GM21381 (cell line): ENCODE data around the gene CCDC197.

ENCODE experiments used
- ATAC-seq: cut with Tn5 transposase; IDR thresholded peaks from one replicate; pipeline ENCODE4 v1.9.1; 2021; ENCODE audit warnings: mild to moderate bottlenecking, moderate library complexity; ENCODE audit not compliant: unreplicated experiment

Gene CCDC197

DNA sequence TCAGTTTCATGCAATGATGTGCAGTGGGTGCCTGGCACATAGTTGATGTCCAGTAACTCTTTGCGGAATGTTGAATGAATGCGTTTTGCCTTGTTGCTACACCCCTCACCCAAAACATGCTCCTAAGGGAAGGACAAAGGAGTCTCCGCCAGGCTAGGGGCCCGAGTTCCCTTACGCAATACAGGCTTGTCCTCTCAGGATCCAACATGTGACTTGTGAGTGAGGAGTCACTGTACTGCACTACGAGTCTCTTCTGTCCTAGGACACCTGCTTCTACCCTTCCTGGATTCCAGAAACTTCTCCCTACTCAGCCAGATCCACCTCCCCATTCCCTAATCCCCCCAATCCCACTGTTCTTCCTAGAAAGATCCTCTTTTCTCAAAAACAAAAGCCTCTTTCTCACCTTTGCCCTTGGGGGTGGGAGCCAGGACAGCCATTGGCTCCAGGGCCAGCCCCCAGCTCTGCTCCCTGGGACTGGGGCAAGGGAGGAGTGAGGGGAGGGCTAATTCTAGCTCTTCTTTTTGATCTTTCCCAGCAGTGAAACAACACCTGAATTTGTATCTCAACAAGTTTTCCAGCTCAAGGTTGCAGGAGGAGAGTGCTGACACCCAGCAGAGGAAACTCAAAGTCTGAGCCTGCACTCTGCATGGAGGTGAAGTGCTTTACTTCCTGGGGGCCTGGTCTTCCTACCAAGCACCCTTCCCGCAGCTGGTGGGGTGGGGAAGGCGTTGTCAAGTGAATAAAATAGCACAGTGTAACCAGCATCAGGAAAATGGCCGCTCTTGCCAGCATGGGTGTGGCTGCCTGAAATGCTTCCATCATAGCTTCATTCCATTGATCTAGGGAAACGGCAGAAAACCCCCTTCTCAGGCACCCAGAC lies 25.7 kb downstream of the CCDC197 start:
- no peak for ATAC-seq

DNA sequence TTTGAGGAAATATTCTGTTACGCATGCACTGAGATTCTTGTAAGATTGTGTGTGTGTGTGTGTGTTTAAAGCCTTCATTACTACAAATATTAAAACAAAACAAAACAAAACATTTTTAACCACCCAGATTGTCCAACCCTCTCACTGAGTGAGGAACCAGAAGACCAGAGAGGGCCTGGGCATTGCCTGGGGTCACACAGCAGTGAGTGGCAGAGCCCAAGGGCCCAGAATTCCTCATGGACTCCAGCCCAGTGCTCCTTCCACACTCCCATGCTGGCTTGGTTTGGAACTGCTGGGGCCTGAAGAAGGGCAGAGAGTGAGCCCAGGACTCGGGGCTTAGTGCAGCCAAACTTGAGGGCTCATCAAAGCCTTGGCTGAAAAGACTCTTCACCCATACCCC lies 27.4 kb downstream of the CCDC197 start:
- no peak for ATAC-seq

DNA sequence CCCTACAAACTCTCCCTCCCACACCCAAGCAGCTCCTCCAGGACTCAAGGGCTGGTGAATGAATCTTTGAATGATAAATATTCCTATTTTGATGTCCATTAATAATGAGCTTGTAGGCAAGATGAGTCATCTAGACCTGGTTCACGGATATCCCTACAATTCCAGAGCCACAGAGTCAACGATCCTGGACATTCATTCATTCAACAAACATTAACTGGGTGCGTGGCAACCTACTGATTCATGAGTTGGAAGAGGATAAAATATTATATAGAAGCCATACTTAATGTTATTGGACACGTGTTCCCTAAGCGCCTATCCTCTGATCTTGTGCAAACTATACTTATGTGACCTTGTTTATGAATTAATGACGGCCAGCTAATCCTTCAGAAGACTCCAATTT lies 28.6 kb downstream of the CCDC197 start:
- ATAC-seq, result no peak

DNA sequence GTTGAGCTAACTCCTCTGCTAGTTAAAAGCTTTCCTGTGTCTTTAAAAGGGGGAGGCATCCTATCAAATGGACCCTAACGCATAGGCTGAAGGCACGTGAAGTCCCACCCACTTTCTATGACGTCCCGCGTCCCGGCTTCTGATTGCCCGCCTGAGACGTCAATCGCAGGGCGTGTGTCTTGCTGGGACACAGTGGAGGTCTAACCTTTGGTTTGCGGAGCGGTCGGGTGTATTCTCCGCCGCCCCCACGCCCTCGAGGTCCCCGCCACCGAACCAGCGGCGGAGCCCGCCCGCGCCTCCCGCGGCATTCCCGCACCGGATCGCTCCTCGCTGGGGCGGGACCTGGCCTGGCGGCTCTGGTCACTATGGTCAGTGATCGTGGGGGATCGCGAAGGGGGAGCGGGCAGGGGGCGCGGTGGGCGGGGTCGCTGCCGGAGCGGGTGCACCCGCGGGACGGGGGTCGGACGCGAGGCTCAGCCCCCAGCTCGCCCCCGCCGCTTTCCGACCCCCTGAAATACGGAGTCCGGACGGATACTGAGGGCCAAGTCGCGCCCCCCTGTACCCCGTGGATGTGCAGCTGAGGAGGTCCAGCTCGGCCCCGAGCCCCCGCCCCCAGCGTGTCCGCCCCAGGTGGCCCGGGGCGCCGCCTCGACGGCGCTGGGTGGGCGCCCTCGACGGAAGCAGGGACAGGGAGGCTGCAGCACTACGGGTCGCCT lies 29.2 kb downstream of the CCDC197 start, which contains the start of gene OTUB2:
Gene OTUB2, plus strand, starts transcription at position 168 of the 716 bp plus-strand sequence. Its CDS starts 198 bp downstream, at position 366.
- peak; percentile 100 for ATAC-seq

DNA sequence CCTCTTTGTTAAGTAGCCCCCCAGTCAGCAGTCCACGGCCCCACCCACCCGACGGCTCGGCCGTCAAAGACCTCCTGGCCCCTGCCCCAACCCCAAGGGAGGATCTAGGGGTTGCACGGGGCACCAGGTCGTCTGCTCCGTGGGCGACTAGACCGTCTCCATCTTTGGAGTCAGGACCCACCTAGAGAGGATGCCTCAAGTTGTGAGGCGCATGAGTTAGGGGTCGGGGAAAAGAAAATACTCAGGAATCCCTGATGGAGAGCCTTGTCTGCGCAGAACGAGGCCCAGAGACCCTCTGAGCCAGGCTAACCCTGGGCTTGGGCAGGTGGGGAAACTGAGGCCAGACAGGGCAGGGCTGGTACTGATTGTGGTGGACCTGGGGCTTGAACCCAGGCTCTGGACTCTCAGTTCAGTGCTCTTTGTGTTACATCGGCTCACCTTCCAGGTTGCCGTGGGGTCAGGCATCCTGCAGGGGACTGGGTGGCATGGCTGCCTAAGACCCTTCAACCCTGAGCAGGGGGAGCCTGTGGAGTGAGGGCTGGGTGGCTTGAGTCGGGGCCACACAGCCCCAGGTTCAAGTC lies 29.9 kb downstream of the CCDC197 start:
- no peak for ATAC-seq

DNA sequence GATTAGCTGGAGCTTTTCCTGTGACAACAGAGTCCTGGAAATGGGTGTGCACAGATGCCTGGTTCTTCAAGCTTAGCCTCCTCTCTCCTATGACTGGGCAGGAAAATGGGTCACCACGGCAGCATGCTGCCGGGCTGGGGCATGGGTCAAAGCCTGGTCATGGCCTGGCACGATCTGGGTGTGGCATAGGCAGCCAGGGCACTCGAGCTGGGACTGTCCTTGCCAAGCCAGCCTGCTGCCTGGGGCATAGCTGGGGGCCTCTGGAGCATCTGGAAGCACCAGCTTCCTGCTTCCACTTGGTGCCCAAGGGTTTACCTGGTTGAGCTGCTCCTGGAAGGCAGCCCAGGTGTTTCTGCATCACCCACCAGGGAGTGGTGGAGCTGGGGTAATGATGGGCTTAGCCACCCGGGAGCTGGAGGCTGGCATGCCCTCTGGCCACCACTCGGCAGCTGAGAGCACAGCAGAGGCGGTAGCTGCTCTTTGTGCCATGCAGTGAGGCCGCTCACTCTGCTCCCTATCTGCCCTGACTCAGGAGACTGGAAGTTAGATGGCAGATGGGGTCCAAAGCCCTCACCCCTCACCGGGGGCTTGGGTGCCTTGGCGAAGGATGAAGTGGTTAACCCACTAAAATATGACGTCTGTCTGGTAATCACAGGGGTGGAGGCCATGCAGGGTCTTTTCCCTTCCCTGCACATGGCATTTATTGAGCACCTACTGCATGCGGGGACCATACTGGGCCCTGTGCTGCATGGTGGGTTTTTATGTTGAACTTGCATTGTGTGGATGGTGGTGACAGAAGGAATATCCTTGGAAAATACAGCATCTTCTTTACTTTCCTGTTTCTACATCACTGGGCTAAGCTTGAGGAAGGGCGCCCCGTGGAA lies 30.7 kb downstream of the CCDC197 start:
- ATAC-seq, result no peak

DNA sequence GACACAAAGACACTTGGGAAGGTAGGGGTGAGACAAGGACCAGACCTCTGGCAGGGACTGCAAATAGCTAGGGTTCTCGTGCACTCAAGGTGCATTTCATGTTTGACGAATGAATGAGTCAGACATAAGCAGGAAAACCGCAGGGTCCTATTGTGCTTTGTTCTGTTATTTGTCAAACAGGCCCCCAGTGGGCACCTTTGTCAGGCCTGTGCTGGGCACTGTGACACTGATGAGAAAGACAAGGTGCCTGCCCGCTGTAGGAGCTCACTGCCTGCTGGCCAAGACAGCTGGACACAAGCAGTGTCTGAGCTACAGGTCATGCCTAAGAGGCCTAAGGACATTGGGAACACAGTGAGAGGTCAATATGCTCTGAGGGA lies 31.3 kb downstream of the CCDC197 start:
- no peak for ATAC-seq

DNA sequence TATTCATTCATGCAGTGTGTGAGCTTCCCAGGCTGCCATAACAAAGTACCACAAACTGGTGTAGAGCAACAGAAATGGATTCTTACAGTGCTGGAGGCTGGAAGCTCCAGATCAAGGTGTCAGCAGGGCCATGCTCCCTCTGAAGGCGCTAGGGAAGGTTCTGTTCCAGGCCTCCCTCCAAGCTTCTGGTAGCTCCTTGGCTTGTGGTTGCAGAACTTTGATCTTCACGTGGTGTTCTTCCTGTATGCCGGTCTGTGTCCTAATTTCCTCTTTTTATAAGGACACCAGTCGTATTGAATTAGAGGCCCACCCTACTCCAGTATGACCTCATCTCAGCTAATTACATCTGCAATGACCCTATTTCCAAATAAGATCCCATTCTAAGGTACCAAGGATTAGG lies 32.2 kb downstream of the CCDC197 start:
- no peak for ATAC-seq

DNA sequence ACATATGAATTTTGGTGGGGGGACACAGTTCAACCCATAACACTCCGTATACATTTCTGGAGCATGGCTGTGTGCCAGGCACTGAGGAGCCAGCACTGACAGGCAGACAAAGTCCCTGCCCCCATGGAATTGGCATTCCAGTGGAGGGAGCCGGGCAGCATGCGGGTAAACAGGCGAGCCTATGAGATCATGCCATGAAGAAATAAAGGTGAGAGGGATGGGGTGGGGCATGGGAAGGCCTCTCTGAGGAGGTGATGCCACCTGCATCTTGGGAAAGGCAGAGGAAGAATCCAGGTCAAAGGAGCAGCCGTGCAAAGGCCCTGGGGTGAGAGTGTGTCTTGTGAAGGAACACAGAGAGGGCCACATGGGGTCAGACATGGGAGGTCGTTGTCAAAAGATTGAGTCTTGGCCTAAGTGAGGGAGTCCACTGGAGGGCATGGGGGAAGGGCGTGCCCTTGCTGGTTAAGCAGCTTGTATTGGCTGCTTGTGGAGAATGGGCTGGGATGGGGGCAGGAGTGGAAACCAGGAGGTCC lies 32.6 kb downstream of the CCDC197 start:
- no peak for ATAC-seq

DNA sequence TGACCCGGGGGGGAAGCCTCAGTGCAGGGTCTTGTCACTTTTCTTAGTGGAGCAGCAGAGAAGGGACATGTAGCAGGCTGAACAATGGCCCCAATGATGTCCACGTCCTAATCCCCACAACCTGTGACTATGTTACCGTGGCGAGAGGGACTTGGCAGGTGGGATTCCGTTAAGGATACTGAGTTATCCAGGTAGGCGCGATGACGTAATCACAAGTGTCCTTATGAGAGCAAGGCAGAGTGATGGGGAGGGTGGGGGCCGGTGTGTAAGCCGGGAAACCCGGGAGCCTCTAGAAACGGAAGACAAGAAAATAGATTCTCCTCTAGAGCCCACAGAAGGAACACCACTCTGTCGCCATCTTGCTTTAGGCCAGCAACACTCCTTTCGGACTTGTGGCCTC lies 33.5 kb downstream of the CCDC197 start:
- no peak for ATAC-seq

DNA sequence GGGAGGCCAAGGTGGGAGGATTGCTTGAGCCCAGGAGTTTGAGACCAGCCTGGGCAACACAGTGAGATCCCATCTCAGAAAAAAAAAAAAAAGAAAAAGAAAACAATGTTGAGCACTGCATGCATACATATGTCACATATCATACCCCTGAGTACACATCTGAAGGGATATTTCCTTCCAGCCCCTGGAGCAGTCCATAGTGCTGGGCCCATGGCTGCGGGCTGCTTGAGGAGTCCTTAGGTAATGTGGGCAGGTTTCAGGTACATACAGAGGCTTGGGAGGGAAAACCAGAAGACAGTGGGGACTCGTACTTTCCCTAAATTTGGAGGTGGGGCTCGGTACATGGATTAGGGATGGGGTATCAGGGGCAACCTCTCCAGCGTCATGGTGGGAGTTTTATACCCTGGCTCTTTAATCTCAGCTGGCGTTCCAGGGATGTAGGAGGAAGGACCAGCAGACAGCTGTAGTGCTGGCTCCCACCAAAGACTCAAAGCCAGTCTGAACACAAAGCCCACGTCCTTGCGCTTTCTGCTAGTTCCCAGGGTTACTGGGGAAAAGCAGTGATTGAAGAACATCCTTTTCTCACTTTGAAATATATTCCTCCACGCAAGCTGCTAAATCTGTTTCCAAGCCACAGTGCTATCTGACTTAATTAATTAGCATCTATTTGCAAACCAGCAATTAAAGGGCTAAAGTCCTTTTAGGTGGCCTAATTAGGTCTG lies 34.2 kb downstream of the CCDC197 start:
- no peak for ATAC-seq

DNA sequence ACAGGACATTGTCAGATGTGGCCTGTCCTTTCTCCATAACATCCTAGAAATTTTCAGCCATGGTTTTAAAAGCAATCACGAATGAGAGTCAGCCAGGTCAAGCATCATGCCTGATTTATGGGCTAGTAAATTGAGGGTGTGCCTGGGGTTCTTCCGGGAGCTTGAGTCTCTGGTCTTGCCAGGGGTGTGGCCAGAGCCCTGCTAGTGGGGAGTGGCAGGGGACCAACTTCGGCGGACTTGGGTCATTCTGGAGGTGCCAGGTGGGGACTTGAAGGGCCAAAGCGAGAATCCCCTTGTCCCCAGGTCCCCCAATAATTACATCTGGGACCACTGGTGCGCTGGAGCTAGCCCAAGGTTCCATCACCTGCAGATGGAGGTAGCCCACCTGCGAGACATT lies 34.8 kb downstream of the CCDC197 start:
- ATAC-seq, result no peak

DNA sequence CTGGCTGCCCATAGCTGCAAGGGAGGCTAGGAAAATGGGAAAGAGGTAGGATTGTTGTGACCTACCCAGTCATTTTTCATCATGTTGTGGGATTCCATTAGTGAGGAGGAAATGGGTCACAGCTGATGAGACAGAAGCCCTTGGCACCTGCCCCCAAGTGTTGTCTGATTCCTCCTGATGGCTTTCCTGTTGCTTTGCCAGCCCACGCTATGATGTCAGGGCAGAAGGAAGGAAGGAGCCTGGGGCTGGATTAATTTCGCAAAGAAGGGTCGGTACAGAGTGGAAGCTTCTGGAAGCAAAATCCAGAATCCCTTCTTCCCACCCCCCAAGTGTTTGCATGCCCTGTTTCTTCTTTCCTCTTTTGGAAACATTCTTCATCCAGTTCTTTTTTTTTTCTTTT lies 37.8 kb downstream of the CCDC197 start:
- ATAC-seq, result no peak

DNA sequence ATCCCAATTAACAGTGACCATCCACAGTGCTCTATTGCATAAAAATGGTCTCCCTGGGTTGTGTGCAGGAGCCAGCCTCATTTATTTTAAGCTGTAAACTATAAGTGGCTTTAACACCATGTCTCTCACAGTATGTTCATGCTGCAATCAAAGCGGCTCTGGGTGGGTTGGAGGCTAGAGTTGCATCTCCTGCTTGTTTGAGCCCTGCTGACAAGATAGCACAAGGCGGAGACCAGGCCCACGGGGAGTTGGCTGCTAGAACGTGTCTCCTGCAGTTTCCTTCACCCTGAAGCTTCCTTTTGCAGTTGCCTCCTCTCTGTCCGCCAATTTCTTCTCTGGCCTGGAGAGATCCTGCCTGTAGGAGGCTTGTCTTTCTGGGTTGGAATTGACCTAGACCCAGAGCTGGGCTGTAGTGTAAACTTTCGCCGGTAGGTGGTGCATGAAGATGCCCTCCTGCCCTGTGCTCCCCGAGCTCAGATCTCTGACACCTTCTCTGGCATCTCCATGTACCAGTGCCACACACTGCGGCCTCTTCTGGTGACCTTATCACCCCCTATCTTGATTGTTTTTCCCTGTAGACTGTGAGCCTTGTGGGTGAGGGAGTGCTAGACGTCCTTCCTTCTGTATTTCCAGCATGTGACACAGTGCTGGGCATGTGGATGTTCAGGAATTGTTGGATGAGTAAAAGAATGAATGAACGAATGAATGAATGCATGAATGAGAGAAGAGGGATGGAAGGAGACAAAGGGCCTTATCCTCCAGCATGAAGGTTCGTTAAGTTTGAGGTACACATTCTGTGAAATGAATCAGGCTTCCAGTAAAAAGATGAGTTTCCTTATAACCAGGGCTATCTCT lies 39.4 kb downstream of the CCDC197 start:
- ATAC-seq, result peak; percentile 86

DNA sequence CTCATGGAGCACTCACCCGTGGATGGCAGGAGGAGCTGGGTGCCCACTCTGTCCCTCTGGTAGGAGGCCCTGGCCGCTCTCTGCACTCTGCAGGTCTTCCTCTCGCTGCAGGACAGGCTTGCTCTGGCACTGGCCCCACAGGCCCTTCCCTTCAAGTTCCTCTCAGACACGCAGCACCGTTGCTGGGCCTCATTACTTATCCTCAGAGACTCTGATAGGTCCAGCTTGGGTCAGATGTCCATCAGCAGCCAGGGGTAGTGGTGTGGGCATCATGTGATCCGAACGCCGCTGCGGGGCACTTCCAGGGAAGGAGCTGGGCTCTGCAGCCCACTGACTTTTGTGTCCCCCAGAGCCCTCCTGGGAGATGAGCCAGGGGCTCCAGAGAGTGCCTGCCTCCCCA lies 40.9 kb downstream of the CCDC197 start:
- no peak for ATAC-seq

DNA sequence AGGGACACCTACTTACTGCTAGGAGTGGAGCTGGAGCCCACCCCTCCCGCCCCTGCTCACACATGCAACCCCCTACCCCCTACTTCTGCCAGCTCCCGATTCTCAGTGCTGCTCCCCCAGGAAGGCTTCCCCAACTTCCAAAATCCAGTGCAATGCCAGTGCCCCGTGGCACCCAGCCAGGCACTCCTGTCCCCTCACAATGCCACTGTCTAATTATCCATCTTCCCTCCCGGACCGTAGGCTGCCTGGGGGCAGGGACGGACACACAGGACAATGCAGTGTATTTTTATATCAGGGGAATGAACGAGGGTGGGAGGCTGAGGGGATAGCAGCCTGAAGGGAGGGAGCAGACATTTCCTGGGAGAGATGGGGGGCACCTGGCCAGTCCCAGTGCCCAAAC lies 41.4 kb downstream of the CCDC197 start:
- ATAC-seq, result no peak

DNA sequence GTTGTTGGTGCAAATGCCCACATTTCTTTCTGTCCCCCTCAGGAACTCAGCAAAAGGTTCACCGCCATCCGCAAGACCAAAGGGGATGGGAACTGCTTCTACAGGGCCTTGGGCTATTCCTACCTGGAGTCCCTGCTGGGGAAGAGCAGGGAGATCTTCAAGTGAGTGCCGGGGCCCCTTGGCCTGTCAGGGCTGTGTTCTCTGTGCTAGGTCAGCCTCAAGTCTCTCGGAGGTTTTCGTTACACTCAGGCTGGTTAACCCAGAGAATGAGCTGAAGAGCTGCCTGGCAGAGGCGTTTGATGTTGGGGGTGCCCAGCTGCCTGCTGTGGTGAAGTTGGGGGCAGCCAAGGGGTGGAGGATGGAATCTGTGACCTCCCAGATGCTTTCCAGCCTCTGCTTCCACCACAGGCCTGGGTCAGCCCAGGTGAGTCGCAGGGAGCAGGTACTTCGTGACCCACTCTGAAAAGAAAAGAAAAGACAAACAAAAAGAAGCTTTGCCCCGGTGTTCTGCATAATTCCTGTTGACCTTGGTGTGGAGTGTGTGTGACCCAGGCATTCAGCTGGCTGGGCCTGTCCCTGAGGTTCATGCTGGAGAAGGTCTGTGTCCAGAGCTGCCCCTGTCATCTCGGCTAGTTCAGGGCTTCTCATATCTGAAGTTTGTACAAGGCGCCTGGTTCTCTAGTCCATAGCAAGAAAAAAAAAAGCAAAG lies 42.0 kb downstream of the CCDC197 start:
- no peak for ATAC-seq

DNA sequence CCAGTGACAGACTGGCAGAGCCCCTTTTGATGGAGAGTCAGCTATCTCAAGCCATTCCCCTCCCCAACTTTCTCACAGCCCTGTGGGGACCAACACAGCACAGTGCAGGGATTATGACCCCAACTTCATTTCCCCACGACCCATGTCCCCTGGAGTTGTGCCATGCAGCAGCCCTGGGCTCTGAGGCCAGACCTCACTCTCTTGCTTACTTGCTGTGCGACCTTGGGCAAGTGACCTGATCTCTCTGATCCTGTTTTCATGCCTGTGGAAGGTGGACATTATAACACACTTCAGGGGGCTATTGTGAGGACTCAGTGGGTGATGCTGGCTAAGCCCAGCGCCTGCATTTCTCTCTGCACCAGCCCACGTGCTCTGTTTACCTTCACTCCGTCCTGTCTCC lies 43.1 kb downstream of the CCDC197 start:
- no peak for ATAC-seq
